ENCODE data around the gene KIF1B.
"Not testable (repeated sequence)": the region's sequence is repeated elsewhere in the genome, so short reads cannot be mapped to it uniquely, and the experiment has no call there.

KIF1B gene

GRCh38 chr1:10386761-10387676 lies 176.6 kb downstream of the KIF1B start:
- no peak for DNase-seq (ENCODE audit: low spot score)

DNA sequence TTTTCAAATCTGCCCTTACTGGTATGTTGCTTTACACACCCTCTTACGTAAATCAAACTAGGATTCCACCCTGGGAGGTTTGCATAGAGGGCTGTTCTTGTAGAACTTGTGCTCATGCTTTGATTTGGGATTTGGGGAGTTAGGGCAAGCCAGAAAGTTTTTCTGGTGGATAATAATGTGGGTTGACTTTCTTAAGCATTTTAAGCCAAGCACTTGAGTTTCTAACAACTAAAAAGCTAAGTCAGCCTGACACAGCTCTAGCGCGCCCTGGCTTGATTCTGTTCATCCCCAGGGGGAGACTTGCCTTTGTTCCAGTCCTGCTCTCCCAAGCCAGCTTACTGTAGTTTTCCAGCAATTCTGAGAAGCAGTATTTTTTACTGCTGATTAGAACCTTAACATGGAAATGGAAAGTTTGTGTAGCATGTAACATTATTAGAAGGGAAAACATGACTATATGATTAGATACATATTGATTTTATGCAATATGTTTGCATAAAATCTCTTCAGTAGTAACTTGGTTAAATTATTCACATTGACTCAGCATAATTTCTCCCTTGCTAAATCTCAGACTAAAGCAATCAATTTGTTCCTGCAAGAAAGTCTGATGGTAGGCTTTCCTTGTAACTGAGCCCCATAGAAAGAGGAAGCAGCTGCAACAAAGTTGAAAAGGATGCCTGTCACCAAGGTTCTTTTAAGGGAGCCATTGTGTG lies 177.5 kb downstream of the KIF1B start:
- peak; percentile 34 for DNase-seq (ENCODE audit: low spot score)

GRCh38 chr1:10388387-10388715 lies 178.0 kb downstream of the KIF1B start:
- DNase-seq (ENCODE audit: low spot score), result no peak

DNA sequence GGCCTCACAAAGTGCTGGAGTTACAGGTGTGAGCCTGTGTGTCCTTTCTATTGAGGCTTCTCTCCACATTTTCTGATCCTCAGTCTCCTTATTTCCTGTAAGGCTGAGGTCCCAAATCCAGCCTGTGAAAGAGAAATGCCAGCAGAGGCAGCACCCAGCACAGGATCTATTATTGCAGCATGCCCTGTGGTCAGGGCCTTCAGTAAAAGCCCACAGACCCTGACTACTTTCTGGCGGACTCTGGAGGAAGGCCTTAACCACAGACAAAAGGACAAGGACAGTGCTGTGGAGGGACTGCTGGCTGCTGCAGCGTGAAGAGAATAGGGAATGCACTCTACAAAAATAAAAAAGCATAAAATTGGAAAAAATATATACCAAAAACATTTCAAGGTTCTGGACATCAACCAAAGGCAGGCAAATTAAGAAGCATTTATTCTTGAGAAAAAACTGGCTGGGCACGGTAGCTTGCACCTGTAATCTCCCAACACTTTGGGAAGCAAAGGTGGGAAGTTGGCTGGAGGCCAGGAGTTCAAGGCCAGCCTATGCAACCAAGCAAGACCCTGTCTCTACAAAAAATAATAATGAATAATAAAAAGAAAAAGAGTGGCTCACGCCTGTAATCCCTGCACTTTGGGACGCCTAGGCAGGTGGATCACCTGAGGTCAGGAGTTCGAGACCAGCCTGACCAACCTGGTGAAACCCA lies 179.1 kb downstream of the KIF1B start:
- no peak for DNase-seq (ENCODE audit: low spot score)

GRCh38 chr1:10396870-10397269 lies 186.5 kb downstream of the KIF1B start:
- DNase-seq (ENCODE audit: low spot score), result no peak

- no peak for DNase-seq (ENCODE audit: low spot score)
Observed at GRCh38 chr1:10398278-10398733, 187.9 kb downstream of the KIF1B start.

DNA sequence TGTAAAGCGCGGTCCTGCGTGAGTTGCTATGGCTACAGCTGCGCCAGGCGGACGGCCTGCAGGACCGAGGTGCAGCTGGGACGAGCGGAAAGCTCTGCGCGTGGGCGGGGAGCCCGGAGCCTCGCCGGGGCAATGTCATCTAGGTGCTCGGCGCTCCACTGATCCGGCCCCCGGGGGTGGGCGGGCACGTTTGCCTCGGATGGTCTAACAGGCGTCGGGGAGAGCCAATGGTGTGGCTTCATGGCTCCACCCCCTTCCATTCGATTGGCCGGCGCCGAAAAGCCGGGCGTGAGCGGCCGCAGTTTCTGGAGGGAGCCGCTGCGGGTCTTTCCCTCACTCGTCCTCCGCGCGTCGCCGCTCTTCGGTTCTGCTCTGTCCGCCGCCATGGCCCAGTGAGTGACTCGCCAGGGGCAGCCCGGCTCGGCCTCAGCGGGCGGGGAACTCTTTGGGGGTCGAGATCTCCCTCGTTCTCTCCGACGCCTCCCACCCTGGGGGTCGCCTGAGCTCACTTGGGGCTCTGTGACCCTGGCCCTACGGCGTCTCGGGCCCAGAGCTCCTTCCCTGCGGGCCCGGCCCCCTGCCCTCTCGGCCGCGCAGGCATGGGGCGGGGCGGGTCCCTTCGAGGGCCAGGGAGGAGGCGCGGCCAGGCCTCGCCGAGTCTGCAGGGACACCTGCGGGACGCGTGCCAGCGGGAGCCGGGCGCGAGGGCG lies 188.5 kb downstream of the KIF1B start, which contains the start of gene PGD:
PGD (plus strand) TSS at position 331 of the 710 bp plus-strand sequence; CDS start at position 385, 54 bp downstream.
- peak; percentile 98 for DNase-seq (ENCODE audit: low spot score)

DNA sequence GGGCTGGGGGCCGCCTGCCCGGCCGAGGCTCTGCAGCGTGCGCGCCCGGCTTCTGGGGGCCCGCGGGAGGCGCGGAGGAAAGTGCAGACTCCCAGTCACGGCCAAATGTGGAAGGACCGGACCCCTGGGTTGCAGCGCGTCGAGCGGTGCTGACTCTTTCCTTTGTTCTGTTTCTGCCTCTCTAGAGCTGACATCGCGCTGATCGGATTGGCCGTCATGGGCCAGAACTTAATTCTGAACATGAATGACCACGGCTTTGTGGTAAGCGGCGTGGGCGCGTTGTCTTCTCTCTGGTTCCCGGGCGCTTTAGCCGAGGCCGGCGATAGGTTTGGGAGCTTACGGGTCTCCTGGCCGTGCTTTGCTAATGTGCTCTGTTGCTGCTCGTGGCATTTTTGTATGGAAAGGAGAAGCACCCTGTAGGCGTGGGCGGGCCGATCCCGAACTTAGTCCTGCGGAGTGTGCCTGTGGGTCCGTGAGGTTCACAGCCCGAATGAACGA lies 189.1 kb downstream of the KIF1B start:
- DNase-seq (ENCODE audit: low spot score), result peak; percentile 34

DNA sequence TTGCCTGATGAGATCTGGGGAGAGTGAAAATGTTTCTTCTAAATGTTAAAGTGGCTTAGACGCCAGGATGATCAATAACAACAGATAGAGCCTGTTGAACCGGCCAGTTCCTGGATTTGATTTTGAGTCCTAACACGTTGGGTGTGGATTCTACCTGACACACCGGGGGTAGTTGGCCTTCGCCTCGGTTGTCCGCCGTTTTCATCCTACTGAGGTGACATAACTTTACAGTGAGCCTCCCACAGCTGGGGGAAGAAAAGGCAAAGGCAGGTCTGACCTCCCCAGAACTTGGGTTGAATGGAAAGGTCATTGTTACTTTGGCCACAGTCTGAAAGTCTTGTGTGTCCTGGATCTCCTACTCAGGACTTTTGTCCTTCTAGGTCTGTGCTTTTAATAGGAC lies 189.6 kb downstream of the KIF1B start:
- DNase-seq (ENCODE audit: low spot score), result no peak

DNA sequence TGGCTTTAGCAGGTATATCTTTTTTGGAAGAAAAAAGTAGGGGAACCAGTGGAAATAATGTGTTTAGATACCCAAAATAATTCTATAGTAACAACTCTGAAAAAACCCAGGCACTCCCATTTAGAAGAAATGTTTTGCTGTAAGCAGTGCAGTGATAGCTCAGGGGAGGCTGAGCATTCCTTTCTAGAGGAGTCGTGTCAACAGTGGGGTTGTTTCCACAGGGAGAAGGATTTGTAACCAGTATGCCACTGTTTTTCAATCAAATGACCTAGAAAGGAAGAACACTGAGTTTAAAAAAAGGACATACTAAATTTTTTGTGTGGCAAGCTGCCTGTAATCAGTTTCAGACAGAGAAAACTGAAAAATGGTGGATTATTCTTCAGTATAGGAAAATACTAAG lies 190.9 kb downstream of the KIF1B start:
- DNase-seq (ENCODE audit: low spot score), result no peak

GRCh38 chr1:10402729-10403274 lies 192.4 kb downstream of the KIF1B start:
- no peak for DNase-seq (ENCODE audit: low spot score)

DNA sequence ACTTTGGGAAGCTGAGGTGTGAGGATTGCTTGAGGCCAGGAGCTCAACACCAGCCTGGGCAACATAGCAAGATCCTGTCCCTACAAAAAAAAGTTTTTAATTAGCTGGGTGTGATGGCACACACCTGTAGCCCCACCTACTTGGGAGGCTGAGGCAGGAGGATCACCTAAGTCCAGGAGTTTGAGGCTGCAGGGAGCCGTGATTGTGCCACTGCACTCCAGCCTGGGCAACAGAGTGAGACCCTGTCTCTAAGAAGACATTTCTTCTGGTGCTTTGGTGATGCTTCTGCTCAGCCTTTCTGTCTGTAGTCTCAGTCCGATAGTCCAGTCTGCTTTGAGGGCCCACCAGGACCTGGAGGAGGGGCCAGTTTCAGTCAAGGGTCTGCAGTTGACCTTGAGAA lies 196.8 kb downstream of the KIF1B start:
- DNase-seq (ENCODE audit: low spot score), result no peak

- DNase-seq (ENCODE audit: low spot score), result peak; percentile 48
Observed at GRCh38 chr1:10415211-10415930, 205.0 kb downstream of the KIF1B start.

DNA sequence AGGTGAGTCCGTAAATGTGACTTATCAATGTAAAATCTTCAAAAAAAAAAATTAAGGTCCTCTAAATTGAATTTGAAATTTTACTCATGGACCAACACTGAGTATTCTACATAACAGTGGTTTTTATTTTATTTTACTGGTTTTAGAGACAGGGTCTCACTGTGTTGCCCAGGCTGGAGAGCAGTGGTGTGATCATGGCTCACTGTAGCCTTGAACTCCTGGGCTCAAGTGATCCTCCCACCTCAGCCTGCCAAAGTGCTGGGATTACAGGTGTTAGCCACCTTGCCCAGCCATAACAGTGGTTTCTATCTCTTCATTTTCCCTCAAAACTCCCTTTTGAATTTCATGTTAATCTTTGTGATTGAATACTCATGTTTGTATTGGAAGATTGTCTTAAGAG lies 205.6 kb downstream of the KIF1B start:
- not testable (repeated sequence) for DNase-seq (ENCODE audit: low spot score)

GRCh38 chr1:10418741-10419140 lies 208.4 kb downstream of the KIF1B start:
- DNase-seq (ENCODE audit: low spot score), result not testable (repeated sequence)

DNA sequence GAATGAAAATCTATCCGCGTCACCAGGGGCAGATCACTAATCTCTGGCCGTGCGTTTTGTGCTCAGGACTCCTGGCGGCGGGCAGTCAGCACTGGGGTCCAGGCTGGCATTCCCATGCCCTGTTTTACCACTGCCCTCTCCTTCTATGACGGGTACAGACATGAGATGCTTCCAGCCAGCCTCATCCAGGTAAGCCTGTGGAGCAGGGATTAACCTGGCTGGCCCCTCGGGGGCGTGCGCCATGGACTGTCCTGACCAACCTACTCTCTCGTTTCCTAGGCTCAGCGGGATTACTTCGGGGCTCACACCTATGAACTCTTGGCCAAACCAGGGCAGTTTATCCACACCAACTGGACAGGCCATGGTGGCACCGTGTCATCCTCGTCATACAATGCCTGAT lies 209.0 kb downstream of the KIF1B start:
- DNase-seq (ENCODE audit: low spot score), result no peak

GRCh38 chr1:10421637-10422036 lies 211.3 kb downstream of the KIF1B start:
- DNase-seq (ENCODE audit: low spot score), result no peak

DNA sequence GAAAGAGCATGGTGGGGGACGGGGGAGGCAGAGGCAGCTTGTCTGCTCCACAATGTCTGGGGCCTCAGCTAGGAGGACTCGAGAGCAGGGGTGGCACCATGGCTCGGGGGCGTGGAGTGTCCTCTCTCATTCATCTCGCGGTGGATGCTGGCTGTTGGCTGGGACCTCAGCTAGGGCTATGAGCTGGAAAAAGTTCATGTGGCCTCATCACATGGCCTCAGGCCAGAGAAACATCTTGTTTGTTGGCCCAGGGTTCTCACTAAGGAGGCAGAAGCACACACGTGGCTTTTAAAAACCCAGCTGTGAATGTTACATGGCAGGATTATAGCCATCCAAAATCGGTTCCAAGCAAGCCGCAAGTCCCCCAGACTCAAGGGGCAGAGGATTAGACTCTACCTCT lies 213.7 kb downstream of the KIF1B start:
- DNase-seq (ENCODE audit: low spot score), result no peak

GRCh38 chr1:10424651-10425050 lies 214.3 kb downstream of the KIF1B start:
- DNase-seq (ENCODE audit: low spot score), result no peak

GRCh38 chr1:10425826-10426534 lies 215.6 kb downstream of the KIF1B start:
- DNase-seq (ENCODE audit: low spot score), result not testable (repeated sequence)

Data from Ammon's horn (tissue), 1 donor.